K562 treated with DMSO at 1 percent for 4 hours (cell line): ENCODE results near the gene GSE1. TPM values are rescaled to one million over a fixed set of nuclear protein-coding genes. Genes with fewer than 3 reads are reported as not detected.

Experiments used
- total RNA-seq: library from RNA; unstranded; fragments of 300-600 nt; gene quantifications from 2 replicates; pipeline ENCODE4 v1.2.3, GENCODE V29; 2022; ENCODE audit not compliant: insufficient read depth

GSE1 gene
- total RNA-seq: 79.6 and 95.4 TPM in 2 replicates

GRCh38 chr16:85612801-85613603 lies at the start of gene GSE1:
Gene GSE1, plus strand, starts transcription at chr16:85613322. Its CDS starts 70 bp downstream, at chr16:85613392.

GRCh38 chr16:85688586-85689284 lies 75.6 kb downstream of the GSE1 start, which contains the start of gene GINS2:
Gene GINS2, minus strand, starts transcription at chr16:85688954. Its CDS starts 56 bp downstream, at chr16:85688898.

Other genes with a start within 250 kb of the GSE1 start
- 19.1 and 19.4 TPM in 2 replicates for gene GINS2, start 75.6 kb downstream of the GSE1 start, total RNA-seq
- gene C16orf74, start 137.8 kb downstream of the GSE1 start, total RNA-seq: not detected in 2 replicates
- gene EMC8, start 186.2 kb downstream of the GSE1 start, total RNA-seq: 31.9 and 32.5 TPM in 2 replicates
- gene COX4I1, start 186.4 kb downstream of the GSE1 start, total RNA-seq: 1,630 and 1,636 TPM in 2 replicates